Central memory CD8-positive, alpha-beta T cell (primary cell): Measurements from ENCODE around the gene PRICKLE4.
"Not testable (repeated sequence)": the region's sequence is repeated elsewhere in the genome, so short reads cannot be mapped to it uniquely, and the experiment has no call there.

ENCODE experiments used
- ATAC-seq: fragments of 150-1000 bp; cut with Tn5 transposase; replicated peaks from 2 replicates; pipeline ENCODE4 v1.10.0; 2022; ENCODE audit warnings: mild to moderate bottlenecking, moderate FRiP score, moderate number of reproducible peaks; ENCODE audit not compliant: poor library complexity, severe bottlenecking; ENCODE audit errors: extremely low read depth
- DNase-seq, 2 donors: peaks; one replicate each; pipeline ENCODE4 v3.0.0; 2021; ENCODE audit warnings: low spot score in 2 of 2
- H3K27ac Mint-ChIP-seq: one replicate; pipeline ENCODE4 v1.8.0; 2022; ENCODE audit warnings: low read depth, mild to moderate bottlenecking, moderate library complexity, mixed read lengths
- H3K27me3 Mint-ChIP-seq: one replicate; pipeline ENCODE4 v1.8.0; 2022; ENCODE audit warnings: mixed read lengths
- H3K36me3 Mint-ChIP-seq: one replicate; pipeline ENCODE4 v1.8.0; 2022; ENCODE audit warnings: mild to moderate bottlenecking, moderate library complexity, mixed read lengths; ENCODE audit not compliant: insufficient read depth
- H3K4me1 Mint-ChIP-seq: one replicate; pipeline ENCODE4 v1.8.0; 2022; ENCODE audit warnings: mixed read lengths
- H3K4me3 Mint-ChIP-seq: one replicate; pipeline ENCODE4 v1.8.0; 2022; ENCODE audit warnings: mild to moderate bottlenecking, moderate library complexity, mixed read lengths
- H3K9me3 Mint-ChIP-seq: one replicate; pipeline ENCODE4 v1.8.0; 2022; ENCODE audit warnings: mixed read lengths

PRICKLE4 gene

DNA sequence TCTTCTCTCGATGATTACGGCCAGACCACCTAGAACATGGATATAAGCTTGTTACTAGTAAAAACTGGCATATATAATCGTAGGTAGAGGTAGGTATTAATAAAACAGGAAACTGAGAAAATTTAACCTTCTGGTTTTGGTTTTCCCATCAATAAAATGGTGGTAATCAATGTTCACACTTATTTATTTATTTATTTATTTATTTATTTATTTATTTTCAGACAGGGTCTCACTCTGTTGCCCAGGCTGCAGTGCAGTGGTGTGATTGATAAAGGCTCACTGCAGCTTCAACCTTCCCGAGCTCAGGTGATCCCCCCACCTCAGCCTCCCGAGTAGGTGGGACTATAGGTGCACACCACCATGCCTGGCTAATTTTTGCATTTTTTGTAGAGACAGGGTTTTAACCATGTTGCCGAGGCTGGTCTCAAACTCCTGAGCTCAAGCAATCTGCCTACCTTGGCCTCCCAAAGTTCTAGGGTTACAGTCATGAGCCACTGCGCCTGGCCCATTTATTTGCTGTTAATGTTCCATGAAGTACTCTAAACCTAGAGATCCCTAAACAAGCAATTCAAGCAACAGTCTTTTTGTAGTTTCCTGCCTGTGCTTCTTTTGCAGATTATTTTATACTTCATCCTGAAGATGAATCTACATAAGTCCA, 18.4 kb downstream of the PRICKLE4 start:
- no peak overlapping the region for H3K27ac Mint-ChIP-seq

GRCh38 chr6:41799559-41799911, 19.0 kb downstream of the PRICKLE4 start:
- ATAC-seq, result no peak

More for the DNA sequence above, 18.4 kb downstream of the PRICKLE4 start:
- Mint-ChIP-seq H3K4me3 (no peak overlapping the region), H3K27me3 (no peaks in the 10 kb centered on the region), H3K36me3 (peaks cover 1% of the 10 kb centered on the region), H3K4me1 (no peaks in the 10 kb centered on the region), H3K9me3 (no peaks in the 10 kb centered on the region)
- ATAC-seq (no peak), DNase-seq (no peak)

GRCh38 chr6:41801380-41801779, 20.8 kb downstream of the PRICKLE4 start:
- Mint-ChIP-seq H3K27me3 (no peaks in the 10 kb centered on the region), H3K4me3 (no peak overlapping the region), H3K9me3 (no peaks in the 10 kb centered on the region), H3K4me1 (no peaks in the 10 kb centered on the region), H3K27ac (no peak overlapping the region), H3K36me3 (peaks cover 6% of the 10 kb centered on the region)
- no peak for ATAC-seq
- no peak for DNase-seq

More at GRCh38 chr6:41799559-41799911, 19.0 kb downstream of the PRICKLE4 start:
- no peak overlapping the region for H3K27ac Mint-ChIP-seq
- H3K36me3 Mint-ChIP-seq, result peaks cover 4% of the 10 kb centered on the region
- no peaks in the 10 kb centered on the region for H3K4me1 Mint-ChIP-seq
- no peaks in the 10 kb centered on the region for H3K27me3 Mint-ChIP-seq
- H3K4me3 Mint-ChIP-seq, result no peak overlapping the region
- no peak for DNase-seq
- no peaks in the 10 kb centered on the region for H3K9me3 Mint-ChIP-seq

DNA sequence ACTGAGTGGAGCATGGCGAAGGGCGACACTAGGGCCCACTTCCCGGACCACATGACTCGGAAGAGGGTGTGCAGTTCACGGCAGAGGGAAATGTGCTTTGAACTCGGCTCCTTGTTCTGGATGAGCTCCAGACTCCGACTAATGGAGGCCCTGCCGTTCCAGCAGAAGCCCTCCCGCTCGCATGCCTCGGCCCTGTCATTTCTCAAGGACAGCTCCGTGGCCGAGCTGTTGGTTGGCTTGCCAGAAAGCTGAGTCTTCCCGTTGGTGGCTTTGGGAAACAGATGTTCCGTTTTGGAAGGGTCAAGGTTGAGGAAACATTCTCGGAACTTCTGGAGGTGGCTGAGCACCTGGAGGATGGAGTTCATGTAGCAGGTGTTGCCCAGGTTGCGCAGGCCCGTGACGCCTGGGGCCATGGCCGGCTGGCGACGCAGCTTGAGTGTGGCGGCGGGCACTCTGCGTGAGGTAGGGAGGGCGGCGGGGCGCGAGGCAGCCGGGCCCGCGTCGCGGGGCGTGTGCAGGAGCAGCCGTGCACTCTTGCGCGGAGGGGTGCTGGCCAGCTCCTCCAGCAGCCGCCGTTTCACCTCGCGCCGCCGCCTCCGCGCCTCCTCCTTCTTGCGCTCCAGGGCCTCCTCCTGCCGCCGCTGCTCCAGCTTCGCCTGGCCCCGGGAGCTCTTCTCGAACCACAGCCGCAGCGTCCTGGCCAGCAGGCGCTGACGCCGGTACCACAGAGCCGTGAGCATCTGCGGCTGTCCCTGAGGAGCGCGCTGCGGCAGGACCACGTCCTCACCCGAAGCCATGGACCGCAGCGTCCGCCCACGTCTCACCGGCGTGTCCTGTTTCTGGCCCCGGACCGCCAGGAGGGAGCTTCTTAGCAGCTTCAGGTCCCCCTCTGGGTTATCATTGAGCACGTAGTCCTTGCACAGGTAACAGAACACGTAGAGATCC, 25.5 kb downstream of the PRICKLE4 start:
- ATAC-seq (no peak), DNase-seq (no peak)
- no peaks in the 10 kb centered on the region for H3K27me3 Mint-ChIP-seq
- H3K36me3 Mint-ChIP-seq, result peaks cover 5% of the 10 kb centered on the region
- no peaks in the 10 kb centered on the region for H3K4me1 Mint-ChIP-seq
- H3K9me3 Mint-ChIP-seq, result no peaks in the 10 kb centered on the region
- H3K27ac Mint-ChIP-seq, result no peak overlapping the region
- no peak overlapping the region for H3K4me3 Mint-ChIP-seq

GRCh38 chr6:41811095-41811494, 30.5 kb downstream of the PRICKLE4 start:
- Mint-ChIP-seq H3K9me3 (no peaks in the 10 kb centered on the region), H3K4me3 (no peak overlapping the region), H3K4me1 (no peaks in the 10 kb centered on the region), H3K36me3 (peaks cover 3% of the 10 kb centered on the region), H3K27ac (no peak overlapping the region), H3K27me3 (no peaks in the 10 kb centered on the region)
- ATAC-seq (no peak), DNase-seq (no peak)

DNA sequence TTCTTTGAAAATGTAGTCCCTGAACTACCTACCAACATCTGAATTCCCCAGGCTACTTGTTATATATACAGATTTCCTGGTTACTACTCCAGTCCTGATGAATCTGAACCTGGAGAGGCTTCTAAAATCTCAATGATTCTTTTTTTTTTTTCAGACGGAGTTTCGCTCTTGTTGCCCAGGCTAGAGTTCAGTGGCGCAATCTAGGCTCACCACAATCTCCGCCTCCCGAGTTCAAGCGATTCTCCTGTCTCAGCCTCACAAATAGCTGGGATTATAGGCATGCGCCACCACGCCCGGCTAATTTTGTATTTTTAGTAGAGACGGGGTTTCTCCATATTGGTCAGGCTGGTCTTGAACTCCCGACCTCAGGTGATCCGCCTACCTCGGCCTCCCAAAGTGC, 31.4 kb downstream of the PRICKLE4 start:
- H3K4me1 Mint-ChIP-seq, H3K27me3 Mint-ChIP-seq, H3K4me3 Mint-ChIP-seq, H3K9me3 Mint-ChIP-seq, H3K27ac Mint-ChIP-seq, ATAC-seq, DNase-seq, H3K36me3 Mint-ChIP-seq: not testable (repeated sequence)

GRCh38 chr6:41813469-41813868, 32.9 kb downstream of the PRICKLE4 start:
- Mint-ChIP-seq H3K36me3 (peaks cover 3% of the 10 kb centered on the region), H3K27me3 (no peaks in the 10 kb centered on the region), H3K4me3 (no peak overlapping the region), H3K27ac (no peak overlapping the region), H3K4me1 (no peaks in the 10 kb centered on the region), H3K9me3 (no peaks in the 10 kb centered on the region)
- no peak for DNase-seq
- no peak for ATAC-seq

DNA sequence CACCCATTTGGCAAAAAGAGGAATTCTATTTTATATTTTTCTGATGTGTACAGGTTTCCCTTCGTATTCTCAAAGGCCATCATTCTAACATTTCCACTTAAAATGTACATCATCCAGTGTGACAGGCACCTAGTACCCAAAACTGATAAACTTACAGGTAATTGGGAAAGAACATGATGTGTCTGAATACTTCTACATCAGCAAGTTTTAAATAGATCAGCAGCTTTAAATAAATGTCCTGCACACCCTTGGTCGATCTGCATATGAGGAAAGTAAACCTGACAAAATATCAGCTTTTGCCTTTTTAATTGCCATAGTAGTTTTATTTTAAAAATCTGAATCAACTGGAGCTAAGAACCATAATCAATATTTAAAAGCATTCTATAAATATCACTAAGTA, 33.4 kb downstream of the PRICKLE4 start:
- H3K9me3 Mint-ChIP-seq, result no peaks in the 10 kb centered on the region
- no peaks in the 10 kb centered on the region for H3K27me3 Mint-ChIP-seq

DNA sequence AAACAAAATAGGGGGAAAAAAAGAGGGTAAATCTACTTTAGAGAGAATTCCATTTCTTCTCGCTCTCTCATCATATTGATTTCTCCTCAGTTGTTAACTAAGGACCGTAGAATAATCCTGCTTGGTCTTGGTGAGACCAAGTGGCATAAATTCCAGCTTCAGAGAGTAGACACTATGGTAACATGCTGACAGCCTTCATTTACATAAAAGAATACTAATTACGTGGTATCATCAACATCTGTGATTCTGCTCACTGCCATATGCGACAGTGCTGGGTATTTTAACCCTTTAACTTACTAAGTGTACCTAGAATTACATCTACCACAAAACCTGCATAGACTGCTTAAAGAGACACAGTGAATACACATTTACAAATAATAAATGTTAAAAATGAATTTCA, 34.0 kb downstream of the PRICKLE4 start:
- DNase-seq (no peak), ATAC-seq (no peak)
- Mint-ChIP-seq H3K4me1 (no peaks in the 10 kb centered on the region), H3K36me3 (peaks cover 3% of the 10 kb centered on the region), H3K9me3 (no peaks in the 10 kb centered on the region), H3K27me3 (no peaks in the 10 kb centered on the region), H3K4me3 (no peak overlapping the region), H3K27ac (no peak overlapping the region)

More for the DNA sequence above, 33.4 kb downstream of the PRICKLE4 start:
- no peak for DNase-seq
- H3K4me3 Mint-ChIP-seq, result no peak overlapping the region
- H3K27ac Mint-ChIP-seq, result no peak overlapping the region
- H3K36me3 Mint-ChIP-seq, result peaks cover 3% of the 10 kb centered on the region
- H3K4me1 Mint-ChIP-seq, result no peaks in the 10 kb centered on the region
- ATAC-seq, result no peak

- no peak for DNase-seq
- Mint-ChIP-seq H3K27ac (no peak overlapping the region), H3K36me3 (peaks cover 3% of the 10 kb centered on the region), H3K4me3 (no peak overlapping the region), H3K4me1 (no peaks in the 10 kb centered on the region), H3K9me3 (no peaks in the 10 kb centered on the region), H3K27me3 (no peaks in the 10 kb centered on the region)
- no peak for ATAC-seq
Observed at GRCh38 chr6:41815587-41815986, 35.0 kb downstream of the PRICKLE4 start.

- DNase-seq, result no peak
Observed at GRCh38 chr6:41818271-41819054, 37.9 kb downstream of the PRICKLE4 start.

DNA sequence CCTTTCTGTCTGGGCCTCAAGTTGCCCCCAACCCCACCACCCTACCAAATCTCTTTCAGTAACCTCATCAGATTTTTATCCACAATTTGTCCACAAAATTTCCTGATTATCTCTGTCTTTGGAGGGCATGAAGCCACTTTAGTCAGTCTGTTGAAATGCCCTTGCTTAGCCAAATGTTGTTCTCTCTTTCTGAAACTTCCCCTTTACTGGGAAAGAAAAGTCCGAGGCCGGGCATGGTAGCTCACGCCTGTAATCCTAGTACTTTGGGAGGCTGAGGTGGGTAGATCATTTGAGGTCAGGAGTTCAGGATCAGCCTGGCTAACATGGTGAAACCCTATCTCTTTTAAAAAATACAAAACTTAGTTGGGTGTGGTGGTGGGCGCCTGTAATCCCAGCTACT, 40.7 kb downstream of the PRICKLE4 start:
- no peak overlapping the region for H3K4me3 Mint-ChIP-seq
- H3K27me3 Mint-ChIP-seq, result no peaks in the 10 kb centered on the region
- no peak overlapping the region for H3K27ac Mint-ChIP-seq
- no peaks in the 10 kb centered on the region for H3K9me3 Mint-ChIP-seq
- no peaks in the 10 kb centered on the region for H3K36me3 Mint-ChIP-seq
- no peaks in the 10 kb centered on the region for H3K4me1 Mint-ChIP-seq
- DNase-seq (no peak), ATAC-seq (no peak)

More at GRCh38 chr6:41818271-41819054, 37.9 kb downstream of the PRICKLE4 start:
- Mint-ChIP-seq H3K4me3 (no peak overlapping the region), H3K36me3 (peaks cover under 1% of the 10 kb centered on the region), H3K4me1 (no peaks in the 10 kb centered on the region), H3K27ac (no peak overlapping the region), H3K9me3 (no peaks in the 10 kb centered on the region), H3K27me3 (no peaks in the 10 kb centered on the region)
- ATAC-seq, result no peak
